Ectodermal cell (in vitro differentiated cells): Measurements from ENCODE around the gene ACAA1.

Experiments
- H3K27ac ChIP-seq: 2 replicates; pipeline ENCODE4 v1.7.0; 2013; ENCODE audit warnings: mild to moderate bottlenecking, low read depth, low read length; ENCODE audit not compliant: insufficient read depth, poor library complexity, severe bottlenecking
- H3K27me3 ChIP-seq: 2 replicates; pipeline ENCODE4 v1.7.0; 2013; ENCODE audit warnings: mild to moderate bottlenecking, low read length; ENCODE audit not compliant: insufficient read depth, control insufficient read depth, poor library complexity, severe bottlenecking
- H3K36me3 ChIP-seq: one replicate; pipeline ENCODE4 v1.7.0; 2013; ENCODE audit warnings: low read length; ENCODE audit not compliant: control insufficient read depth, insufficient read depth
- H3K4me1 ChIP-seq: one replicate; pipeline ENCODE4 v1.7.0; 2013; ENCODE audit warnings: low read length; ENCODE audit not compliant: control insufficient read depth, insufficient read depth
- H3K4me3 ChIP-seq: 2 replicates; pipeline ENCODE4 v1.7.0; 2013; ENCODE audit warnings: low read depth, low read length, control low read depth; ENCODE audit not compliant: insufficient read depth
- H3K9me3 ChIP-seq: 2 replicates; pipeline ENCODE4 v1.7.0; 2013; ENCODE audit warnings: mild to moderate bottlenecking, low read length, moderate library complexity; ENCODE audit not compliant: control insufficient read depth
- WGBS, 2 experiments: methylation state at CpG; one replicate each; pipeline ENCODE4 v1.1.7; 2013; ENCODE audit warnings: missing lambda C conversion rate in 2 of 2; 5-methylcytosine and 5-hydroxymethylcytosine counted together

Gene ACAA1

GRCh38 chr3:38126121-38126892 lies 10.6 kb downstream of the ACAA1 start:
- peaks cover 25% of the 10 kb centered on the region for H3K36me3 ChIP-seq
- 91 to 93% methylated on average over 6 of the region's 6 CpGs for WGBS, 2 experiments

DNA sequence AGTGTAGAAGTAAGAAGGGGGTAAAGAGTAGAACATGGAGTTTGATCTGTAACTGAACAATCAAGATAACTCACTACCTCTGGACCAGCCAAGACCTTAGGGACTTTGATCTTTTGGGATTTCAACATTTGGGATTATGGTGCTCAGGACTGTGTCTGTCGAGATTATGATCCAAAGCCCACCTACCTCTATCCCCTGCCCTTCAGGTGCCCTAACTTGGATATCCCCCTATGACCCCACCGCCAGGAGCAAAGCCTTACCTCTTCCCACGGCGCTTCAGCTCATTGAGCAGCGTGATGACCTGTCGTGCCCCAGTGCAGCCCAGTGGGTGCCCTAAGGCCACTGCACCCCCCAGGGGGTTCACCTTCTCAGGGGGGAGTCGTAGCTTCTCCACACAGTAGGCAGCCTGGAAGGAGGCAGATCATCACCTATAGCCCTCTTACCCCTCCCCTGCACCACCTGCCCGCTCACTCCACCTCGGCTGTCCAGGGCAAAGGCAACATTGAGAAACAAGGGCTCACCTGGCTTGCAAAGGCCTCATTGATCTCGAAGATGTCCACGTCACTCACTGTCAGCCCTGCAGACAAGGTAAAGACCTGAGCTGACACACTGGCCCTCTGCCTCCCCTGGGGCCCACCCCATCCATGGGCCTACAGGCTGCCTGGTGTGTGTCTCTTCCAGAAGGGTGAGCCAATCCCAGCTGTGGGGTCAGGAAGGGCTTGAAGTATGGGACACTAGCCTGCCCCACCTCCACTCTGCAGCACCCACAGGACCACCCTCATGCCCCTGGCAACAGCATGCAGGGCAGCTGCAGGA lies 11.4 kb downstream of the ACAA1 start:
- Histone ChIP-seq H3K4me1 (no peaks in the 10 kb centered on the region), H3K27me3 (no peaks in the 10 kb centered on the region), H3K4me3 (no peak overlapping the region), H3K27ac (no peak overlapping the region), H3K9me3 (no peaks in the 10 kb centered on the region), H3K36me3 (peaks cover 18% of the 10 kb centered on the region)
- 94 to 95% methylated on average over 11 of the region's 11 CpGs for WGBS, 2 experiments

More at GRCh38 chr3:38126121-38126892, 10.6 kb downstream of the ACAA1 start:
- Histone ChIP-seq H3K27me3 (no peaks in the 10 kb centered on the region), H3K4me3 (no peak overlapping the region), H3K4me1 (no peaks in the 10 kb centered on the region), H3K27ac (no peak overlapping the region), H3K9me3 (no peaks in the 10 kb centered on the region)

DNA sequence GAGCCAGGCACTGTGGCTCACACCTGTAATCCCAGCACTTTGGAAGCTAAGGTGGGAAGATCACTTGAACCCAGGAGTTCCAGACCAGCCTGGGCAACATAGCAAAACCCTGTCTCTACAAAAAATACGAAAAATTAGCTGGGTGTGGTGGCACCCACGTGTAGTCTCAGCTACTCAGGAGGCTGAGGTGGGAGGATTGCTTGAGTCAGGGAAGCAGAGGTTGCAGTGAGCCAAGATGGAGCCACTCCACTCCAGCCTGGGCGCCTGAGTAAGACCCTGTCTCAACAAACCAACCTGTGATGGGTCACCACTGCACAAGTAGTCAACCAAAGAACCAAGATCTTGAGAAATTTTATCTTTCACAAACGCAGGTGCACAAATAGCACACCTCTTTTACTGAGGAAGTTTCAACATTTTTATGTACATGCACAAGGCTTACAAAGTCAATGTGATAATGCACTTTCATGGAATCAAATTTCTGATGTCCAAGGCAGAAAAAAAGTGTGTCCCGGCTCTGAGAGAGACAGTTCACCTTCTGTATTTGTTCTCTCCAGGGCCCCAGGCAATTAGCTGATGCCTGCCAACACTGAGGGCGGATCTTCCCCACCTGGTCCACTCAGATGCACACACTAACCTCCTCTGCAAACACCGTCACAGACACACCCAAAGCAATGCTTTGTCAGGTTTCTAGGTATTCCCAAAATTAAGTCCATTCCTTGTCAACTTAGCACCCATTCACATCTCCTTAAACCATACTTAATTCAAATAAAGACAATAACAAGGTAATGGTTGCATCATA lies 12.4 kb downstream of the ACAA1 start:
- Histone ChIP-seq H3K4me1 (no peaks in the 10 kb centered on the region), H3K9me3 (no peaks in the 10 kb centered on the region), H3K27ac (no peak overlapping the region), H3K4me3 (no peak overlapping the region), H3K27me3 (no peaks in the 10 kb centered on the region), H3K36me3 (peaks cover 18% of the 10 kb centered on the region)
- 92 to 93% methylated on average over 7 of the region's 7 CpGs for WGBS, 2 experiments

DNA sequence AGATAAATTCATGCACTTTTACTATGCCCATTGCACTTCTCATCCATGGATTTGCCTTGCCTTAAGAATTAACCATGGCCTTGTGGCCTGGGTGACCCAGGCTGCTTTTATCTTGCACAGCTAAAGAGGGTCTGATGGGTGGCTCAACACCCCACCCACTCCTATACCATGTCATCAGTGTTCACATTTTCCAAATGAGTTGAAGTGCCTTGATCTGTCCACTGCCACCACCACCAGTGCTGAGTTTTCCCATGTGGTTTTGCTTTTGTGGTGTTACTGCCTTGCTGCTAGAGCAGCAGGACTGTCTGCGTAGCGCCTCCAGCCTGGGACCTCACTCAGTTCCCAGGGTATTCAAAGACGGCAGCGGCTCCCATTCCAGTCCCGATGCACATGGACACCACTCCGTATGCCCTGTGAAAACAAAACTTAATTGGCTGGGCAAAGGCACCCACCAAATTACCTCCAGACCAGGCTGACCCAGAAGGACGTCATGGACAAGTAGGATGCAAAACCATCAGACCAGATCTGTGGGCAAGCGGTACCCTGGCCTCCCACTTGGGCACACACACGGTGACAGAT lies 14.1 kb downstream of the ACAA1 start:
- WGBS, 2 experiments, result 92 to 96% methylated on average over 9 of the region's 9 CpGs
- no peak overlapping the region for H3K4me3 ChIP-seq
- no peaks in the 10 kb centered on the region for H3K9me3 ChIP-seq
- H3K27ac ChIP-seq, result no peak overlapping the region
- no peaks in the 10 kb centered on the region for H3K4me1 ChIP-seq
- peaks cover 11% of the 10 kb centered on the region for H3K36me3 ChIP-seq
- H3K27me3 ChIP-seq, result no peaks in the 10 kb centered on the region

- Histone ChIP-seq H3K4me3 (no peak overlapping the region), H3K27ac (no peak overlapping the region), H3K36me3 (peaks cover 6% of the 10 kb centered on the region), H3K4me1 (no peaks in the 10 kb centered on the region), H3K27me3 (no peaks in the 10 kb centered on the region), H3K9me3 (no peaks in the 10 kb centered on the region)
- 96 to 97% methylated on average over 13 of the region's 13 CpGs for WGBS, 2 experiments
Observed at GRCh38 chr3:38121832-38122461, 15.0 kb downstream of the ACAA1 start.

DNA sequence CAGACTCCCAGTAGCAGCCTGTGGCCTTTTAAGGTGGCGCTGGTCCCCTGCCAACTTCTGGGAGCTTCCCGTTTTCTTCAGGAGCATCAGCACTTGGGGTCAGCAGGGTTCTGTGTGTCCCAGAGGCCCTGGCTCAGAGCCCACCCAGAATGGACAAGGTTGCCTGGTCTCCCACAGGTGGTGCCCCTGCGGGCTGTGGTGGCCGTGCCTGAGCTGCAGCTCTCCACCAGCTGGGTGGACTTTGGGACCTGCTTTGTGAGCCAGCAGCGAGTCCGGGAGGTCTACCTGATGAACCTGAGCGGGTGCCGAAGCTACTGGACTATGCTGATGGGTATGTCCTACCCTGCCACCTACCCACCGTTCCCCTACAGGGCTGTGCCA lies 15.5 kb downstream of the ACAA1 start:
- WGBS, 2 experiments, result 95 to 97% methylated on average over 9 of the region's 9 CpGs
- no peaks in the 10 kb centered on the region for H3K27me3 ChIP-seq
- no peak overlapping the region for H3K4me3 ChIP-seq
- no peak overlapping the region for H3K27ac ChIP-seq
- no peaks in the 10 kb centered on the region for H3K4me1 ChIP-seq
- peaks cover 6% of the 10 kb centered on the region for H3K36me3 ChIP-seq
- H3K9me3 ChIP-seq, result no peaks in the 10 kb centered on the region

DNA sequence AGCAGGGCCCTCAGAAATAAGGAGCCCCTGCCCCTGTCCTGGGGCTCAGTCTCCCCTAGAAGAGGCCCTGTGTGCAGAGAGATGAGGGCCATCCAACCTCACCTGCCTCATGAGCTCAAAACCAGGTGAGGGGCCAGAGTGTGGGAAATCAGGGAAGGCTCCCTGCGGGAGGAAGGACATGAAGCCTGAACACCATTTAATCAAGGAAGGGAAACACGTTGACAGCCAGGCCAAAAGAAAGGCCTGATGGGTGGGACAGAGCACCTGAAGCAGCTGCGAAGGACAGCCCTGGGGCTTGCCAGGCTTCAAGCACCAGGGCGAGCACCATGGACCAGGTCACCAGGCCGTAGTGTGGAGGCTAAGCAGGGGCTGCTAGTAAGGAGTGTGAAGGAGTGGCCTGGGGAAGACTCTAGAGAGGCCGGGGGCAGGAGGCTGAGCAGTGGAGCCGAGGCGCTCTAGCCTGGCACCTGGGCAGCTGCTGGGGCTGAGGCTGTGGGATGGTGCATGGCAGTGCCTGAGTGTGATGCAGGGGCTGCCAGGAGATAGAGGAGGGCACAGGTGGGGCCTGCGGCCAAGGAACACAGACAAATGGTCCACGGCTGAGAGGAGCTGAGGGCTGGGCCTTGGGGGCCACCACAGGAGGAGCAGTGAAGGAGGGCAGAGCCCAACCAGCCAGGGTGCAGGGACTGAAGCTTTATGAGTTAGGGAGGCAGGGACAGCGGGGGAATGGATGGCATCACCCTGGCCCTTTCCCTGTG lies 16.1 kb downstream of the ACAA1 start:
- Histone ChIP-seq H3K36me3 (peaks cover 6% of the 10 kb centered on the region), H3K4me1 (no peaks in the 10 kb centered on the region), H3K9me3 (no peaks in the 10 kb centered on the region), H3K4me3 (no peak overlapping the region), H3K27ac (no peak overlapping the region), H3K27me3 (no peaks in the 10 kb centered on the region)
- WGBS, 2 experiments, result 93 to 95% methylated on average over 11 of the region's 11 CpGs

DNA sequence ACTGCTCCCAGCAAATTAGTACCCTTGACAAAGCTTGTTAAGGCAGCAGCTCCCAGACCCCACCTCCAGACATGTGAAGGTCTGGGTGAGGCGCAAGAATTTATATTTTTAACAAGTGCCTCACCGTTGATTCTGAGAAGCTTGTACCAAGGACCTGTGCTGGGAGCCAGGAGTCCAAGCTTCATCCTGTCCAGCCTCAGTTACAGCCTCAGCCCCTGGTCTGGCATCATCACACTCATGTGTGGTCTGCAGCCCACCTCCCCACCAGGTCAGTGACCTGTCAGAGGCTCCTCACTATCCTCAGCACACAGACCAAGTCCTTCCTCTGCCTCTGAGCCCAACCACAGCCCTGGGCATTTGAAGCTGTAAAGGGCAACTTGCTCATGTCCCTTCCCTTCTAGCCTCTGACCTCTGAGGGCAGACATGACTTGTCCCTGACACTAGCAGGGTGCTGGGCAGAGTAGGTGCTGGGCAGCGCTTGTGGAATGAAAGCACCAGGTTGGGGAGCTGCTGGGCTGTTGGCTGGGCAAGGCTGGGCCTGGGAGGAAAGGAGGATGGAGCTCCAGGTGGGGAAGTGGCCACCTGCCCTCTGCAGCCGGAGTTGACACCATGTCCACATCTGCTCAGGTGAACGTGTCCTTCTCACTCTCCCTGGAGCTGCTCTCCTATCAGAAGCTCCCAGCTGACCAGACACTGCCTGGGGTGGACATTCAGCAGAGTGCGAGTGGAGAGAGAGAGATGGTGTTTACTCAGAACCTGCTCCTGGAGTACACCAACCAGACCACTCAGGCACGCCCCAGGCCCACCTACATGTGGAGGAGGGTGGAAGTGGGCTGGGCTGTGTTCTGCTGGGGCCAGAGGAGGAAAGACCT lies 16.9 kb downstream of the ACAA1 start:
- Histone ChIP-seq H3K4me3 (no peak overlapping the region), H3K27ac (no peak overlapping the region), H3K9me3 (no peaks in the 10 kb centered on the region), H3K36me3 (peaks cover 6% of the 10 kb centered on the region), H3K4me1 (no peaks in the 10 kb centered on the region), H3K27me3 (no peaks in the 10 kb centered on the region)
- WGBS, 2 experiments, result 94 to 96% methylated on average over 7 of the region's 7 CpGs
